Gastroesophageal sphincter (tissue), 4 donors: ENCODE measurements around the gene ADGRD1. TPM values are rescaled to one million over a fixed set of nuclear protein-coding genes. Genes with fewer than 3 reads are reported as not detected.

Experiments
- ATAC-seq: fragments of 150-250 bp; one replicate; pipeline ENCODE4 v1.9.1; 2016; ENCODE audit warnings: mild to moderate bottlenecking, moderate library complexity
- H3K27ac ChIP-seq, 4 donors: fragments of 200-600 bp; sonication (generic) in 3 of 4; 1 replicate in 3 of 4; 2 replicates in 1 of 4; pipeline ENCODE4 v1.5.1; 2016 to 2019
- H3K27me3 ChIP-seq: fragments of 200-600 bp; sonication (generic); one replicate; pipeline ENCODE4 v1.5.1; 2019
- H3K36me3 ChIP-seq, 2 donors: fragments of 200-600 bp; sonication (generic); one replicate each; pipeline ENCODE4 v1.5.1; 2019; ENCODE audit warnings: control low read depth in 1 of 2
- H3K4me1 ChIP-seq, 3 donors: fragments of 200-600 bp; sonication (generic); 1 replicate in 2 of 3; 2 replicates in 1 of 3; pipeline ENCODE4 v1.5.1; 2016 to 2019; ENCODE audit warnings: control low read depth in 2 of 3
- H3K4me3 ChIP-seq, 2 donors: fragments of 200-600 bp; sonication (generic); one replicate each; pipeline ENCODE4 v1.5.1; 2019; ENCODE audit warnings: mild to moderate bottlenecking in 1 of 2, moderate library complexity in 1 of 2
- H3K9me3 ChIP-seq, 3 donors: fragments of 200-600 bp; sonication (generic); one replicate each; pipeline ENCODE4 v1.5.1; 2017 to 2019; ENCODE audit warnings: control low read depth in 2 of 3
- EP300 ChIP-seq: sonication (generic); formaldehyde crosslinking; IDR thresholded peaks from one replicate; pipeline ENCODE4 v1.6.1; 2017; ENCODE audit warnings: antibody characterized with exemption, mild to moderate bottlenecking
- POLR2A ChIP-seq, 2 donors: fragments of 450-650 bp; IDR thresholded peaks; one replicate each; pipeline ENCODE4 v1.6.1; 2017; ENCODE audit warnings: antibody characterized with exemption in 2 of 2, mild to moderate bottlenecking in 2 of 2, moderate library complexity in 1 of 2
- POLR2AphosphoS5 ChIP-seq: sonication (generic); formaldehyde crosslinking; IDR thresholded peaks from one replicate; pipeline ENCODE4 v1.6.1; 2017; ENCODE audit warnings: antibody characterized with exemption
- WGBS, 2 donors: methylation state at CpG; one replicate each; pipeline ENCODE4 v1.1.5; 2018; ENCODE audit warnings: low coverage in 1 of 2; 5-methylcytosine and 5-hydroxymethylcytosine counted together
- total RNA-seq, 4 donors: library from RNA; depleted of rRNA; stranded (reverse); fragments of >200 nt; gene quantifications; one replicate each; pipeline ENCODE4 v1.1.0, GENCODE V29; 2016
- TF ChIP-seq, protein P1 (sequence below), 4 experiments: fragments of 200-600 bp in 2 of 4; fragments of 450-650 bp in 2 of 4; sonication (generic) in 1 of 4; IDR thresholded peaks; one replicate each; pipeline ENCODE4 v1.5.1; 2017 to 2019; ENCODE audit warnings: antibody characterized with exemption in 4 of 4, mild to moderate bottlenecking in 2 of 4, moderate library complexity in 2 of 4

ADGRD1 gene
- total RNA-seq, 4 donors from 2014 or later, result 19.1 to 43.4 (median 31.3) TPM

DNA sequence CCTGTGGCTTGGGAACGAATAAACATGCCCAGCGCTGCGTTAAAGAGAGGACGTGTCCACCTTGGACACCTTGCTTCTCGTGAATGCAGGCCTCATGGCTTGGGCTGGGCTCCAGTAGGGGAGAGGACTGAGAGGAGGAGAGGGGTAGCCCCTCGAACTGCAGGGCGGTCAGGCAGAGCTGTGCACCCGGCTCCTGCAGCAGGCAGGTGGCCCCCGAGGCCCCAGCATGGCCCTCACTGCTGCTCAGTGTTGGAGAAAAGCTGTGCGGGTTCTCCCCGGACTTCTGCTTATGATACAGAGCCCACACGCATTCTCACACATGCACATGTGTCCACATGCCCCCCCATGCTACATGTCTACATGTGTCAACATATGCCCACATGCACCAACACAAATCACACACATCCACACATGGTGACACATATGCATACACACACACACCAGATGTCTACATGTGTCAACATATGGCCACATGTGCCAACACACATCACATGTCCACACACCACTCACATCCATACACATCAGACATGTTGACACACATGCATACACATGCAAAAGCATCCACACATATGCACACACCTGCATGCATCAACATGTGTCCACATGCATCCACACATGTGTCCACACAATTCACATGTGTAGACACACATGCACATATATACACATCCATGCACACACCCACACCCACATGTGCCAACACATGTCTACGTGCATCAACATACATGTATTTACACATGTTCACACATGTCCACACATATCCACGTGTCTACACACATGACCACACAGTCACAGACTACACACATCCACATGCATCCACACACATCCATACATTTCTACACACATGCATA is 3.0 kb downstream of the ADGRD1 start:
- Histone ChIP-seq H3K27me3 (no peaks in the 10 kb centered on the region), H3K4me3 (peak overlapping the region in 1 of 2 donors; percentile 58), H3K36me3 (peaks cover 0 to 3% of the 10 kb centered on the region in 2 donors), H3K9me3 (no peaks in the 10 kb centered on the region), H3K27ac (peak overlapping the region in 1 of 4 donors; percentile 86), H3K4me1 (peaks cover 0 to 69% (median 6%) of the 10 kb centered on the region in 3 donors)
- WGBS, 2 donors, result 84 to 88% methylated on average over 5 to 7 of the region's 14 CpGs
- no peak for TF ChIP-seq EP300
- TF ChIP-seq POLR2A (IDR thresholded peaks at IDR 0.05), result no peak
- TF ChIP-seq, protein P1, sequence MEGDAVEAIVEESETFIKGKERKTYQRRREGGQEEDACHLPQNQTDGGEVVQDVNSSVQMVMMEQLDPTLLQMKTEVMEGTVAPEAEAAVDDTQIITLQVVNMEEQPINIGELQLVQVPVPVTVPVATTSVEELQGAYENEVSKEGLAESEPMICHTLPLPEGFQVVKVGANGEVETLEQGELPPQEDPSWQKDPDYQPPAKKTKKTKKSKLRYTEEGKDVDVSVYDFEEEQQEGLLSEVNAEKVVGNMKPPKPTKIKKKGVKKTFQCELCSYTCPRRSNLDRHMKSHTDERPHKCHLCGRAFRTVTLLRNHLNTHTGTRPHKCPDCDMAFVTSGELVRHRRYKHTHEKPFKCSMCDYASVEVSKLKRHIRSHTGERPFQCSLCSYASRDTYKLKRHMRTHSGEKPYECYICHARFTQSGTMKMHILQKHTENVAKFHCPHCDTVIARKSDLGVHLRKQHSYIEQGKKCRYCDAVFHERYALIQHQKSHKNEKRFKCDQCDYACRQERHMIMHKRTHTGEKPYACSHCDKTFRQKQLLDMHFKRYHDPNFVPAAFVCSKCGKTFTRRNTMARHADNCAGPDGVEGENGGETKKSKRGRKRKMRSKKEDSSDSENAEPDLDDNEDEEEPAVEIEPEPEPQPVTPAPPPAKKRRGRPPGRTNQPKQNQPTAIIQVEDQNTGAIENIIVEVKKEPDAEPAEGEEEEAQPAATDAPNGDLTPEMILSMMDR (IDR thresholded peaks at IDR 0.05), result no peak
- no peak for TF ChIP-seq POLR2AphosphoS5
- no peak for ATAC-seq

DNA sequence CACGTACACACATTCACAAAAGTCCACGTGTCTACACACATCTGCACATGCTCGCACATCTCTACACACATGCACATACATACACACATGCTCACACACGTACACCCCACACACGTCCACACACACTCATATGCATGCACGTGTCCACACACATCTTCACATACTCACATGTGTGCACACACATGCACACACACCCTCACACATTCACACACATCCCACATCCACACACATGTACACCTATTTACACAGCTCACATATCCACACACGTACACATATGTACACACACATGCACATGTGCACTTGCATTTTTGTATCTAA is 3.6 kb downstream of the ADGRD1 start:
- WGBS, 2 donors, result 78 to 86% methylated on average over 7 of the region's 7 CpGs
- TF ChIP-seq, protein P1 (IDR thresholded peaks at IDR 0.05), result no peak
- TF ChIP-seq POLR2A (IDR thresholded peaks at IDR 0.05) (no peak), EP300 (no peak), POLR2AphosphoS5 (no peak)
- Histone ChIP-seq H3K27ac (no peak overlapping the region), H3K9me3 (no peaks in the 10 kb centered on the region), H3K4me3 (no peak overlapping the region), H3K36me3 (peaks cover 0 to 3% of the 10 kb centered on the region in 2 donors), H3K4me1 (peaks cover 0 to 71% (median 6%) of the 10 kb centered on the region in 3 donors), H3K27me3 (no peaks in the 10 kb centered on the region)
- no peak for ATAC-seq

DNA sequence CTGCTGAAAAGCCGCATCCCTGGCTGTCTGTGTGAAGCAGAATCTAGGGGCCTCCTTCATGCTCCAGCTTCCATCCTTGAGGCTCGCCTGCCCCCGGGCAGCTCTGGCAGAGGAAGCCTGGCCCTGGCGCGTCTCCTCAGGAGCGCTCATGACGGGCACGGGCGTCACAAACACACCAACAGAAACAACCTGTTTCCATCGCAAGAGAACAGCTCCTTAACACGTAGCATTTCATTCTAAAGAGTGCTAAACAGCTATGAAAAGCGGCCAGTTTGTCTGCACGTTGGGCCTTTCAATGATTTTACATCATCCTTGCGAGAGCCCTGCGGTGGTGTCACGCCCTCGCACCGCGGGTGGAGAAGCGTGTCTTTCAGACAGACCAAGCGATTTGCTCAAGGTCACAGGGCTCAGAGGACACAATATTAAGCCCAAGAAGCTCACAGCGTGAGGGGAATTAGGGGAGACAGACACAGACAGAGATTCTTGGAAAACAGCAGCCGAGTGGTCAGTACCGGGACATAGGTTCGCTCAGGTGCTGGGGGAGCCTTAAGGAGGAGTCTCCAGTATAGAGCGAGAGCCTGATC is 4.9 kb downstream of the ADGRD1 start:
- peaks cover 0 to 3% of the 10 kb centered on the region in 2 donors for H3K36me3 ChIP-seq
- 86 to 93% methylated on average over 5 to 13 of the region's 26 CpGs for WGBS, 2 donors
- no peak overlapping the region for H3K4me3 ChIP-seq
- H3K9me3 ChIP-seq, result no peaks in the 10 kb centered on the region
- peaks cover 0 to 64% (median 6%) of the 10 kb centered on the region in 3 donors for H3K4me1 ChIP-seq
- H3K27ac ChIP-seq, result peak overlapping the region in 1 of 4 donors; percentile 64
- H3K27me3 ChIP-seq, result no peaks in the 10 kb centered on the region
- TF ChIP-seq POLR2AphosphoS5 (no peak), EP300 (no peak), POLR2A (IDR thresholded peaks at IDR 0.05) (no peak)
- TF ChIP-seq, protein P1 (IDR thresholded peaks at IDR 0.05), result no peak
- ATAC-seq, result no peak

DNA sequence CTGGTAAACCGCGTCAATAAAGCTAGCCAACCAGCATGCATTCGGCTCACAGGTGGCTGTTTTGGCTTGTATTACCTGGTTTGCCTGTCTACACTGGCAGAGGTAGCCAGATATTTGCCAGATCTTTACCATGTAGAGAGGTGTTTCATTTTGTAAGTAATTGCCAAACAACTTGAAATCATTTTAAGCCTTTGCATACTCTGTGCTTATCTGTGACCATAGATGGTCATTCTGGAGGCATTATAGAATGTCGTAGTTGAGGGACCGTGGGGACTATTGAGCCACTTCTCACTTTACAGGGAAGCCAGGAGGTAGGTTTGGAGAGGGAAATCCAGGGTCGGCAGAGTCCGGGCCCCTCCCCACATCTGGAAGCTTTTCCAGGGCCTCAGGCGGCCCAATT is 5.9 kb downstream of the ADGRD1 start:
- TF ChIP-seq EP300, result no peak
- no peak for TF ChIP-seq POLR2A (IDR thresholded peaks at IDR 0.05)
- no peak for TF ChIP-seq POLR2AphosphoS5
- TF ChIP-seq, protein P1 (IDR thresholded peaks at IDR 0.05), result no peak
- no peaks in the 10 kb centered on the region for H3K9me3 ChIP-seq
- H3K4me3 ChIP-seq, result no peak overlapping the region
- no peak for ATAC-seq
- peaks cover 0 to 3% of the 10 kb centered on the region in 2 donors for H3K36me3 ChIP-seq
- peak overlapping the region in 3 of 4 donors; percentile 12 to 64 (median 47) for H3K27ac ChIP-seq
- H3K4me1 ChIP-seq, result peaks cover 0 to 57% (median 6%) of the 10 kb centered on the region in 3 donors
- 65 to 93% methylated on average over 3 to 6 of the region's 8 CpGs for WGBS, 2 donors
- H3K27me3 ChIP-seq, result no peaks in the 10 kb centered on the region
